Hypothalamus (tissue), 51 donors: Measurements from ENCODE around the gene TTL.
"Not testable (repeated sequence)": the region's sequence is repeated elsewhere in the genome, so short reads cannot be mapped to it uniquely, and the experiment has no call there.

Experiments
- DNase-seq, 51 donors: peaks; one replicate each; lab custom pipeline; 2025; lab: John Stamatoyannopoulos, UW

The TTL gene

GRCh38 chr2:112516801-112517200 is 34.8 kb downstream of the TTL start:
- DNase-seq, result no peak

GRCh38 chr2:112518807-112519206 is 36.9 kb downstream of the TTL start:
- no peak for DNase-seq

- no peak for DNase-seq
These were observed 37.5 kb downstream of the TTL start for GRCh38 chr2:112519506-112519905.

- no peak for DNase-seq
These were observed 38.4 kb downstream of the TTL start for GRCh38 chr2:112520234-112520783.

GRCh38 chr2:112523291-112523777 is 41.4 kb downstream of the TTL start:
- DNase-seq, result no peak

GRCh38 chr2:112524276-112524675 is 42.3 kb downstream of the TTL start:
- DNase-seq, result not testable (repeated sequence)

- DNase-seq, result no peak
These were observed 46.6 kb downstream of the TTL start for GRCh38 chr2:112528541-112528940.

- DNase-seq, result peak in 3 of 51 donors; percentile 14 to 37 (median 23)
These were observed 47.8 kb downstream of the TTL start for GRCh38 chr2:112529757-112530156.

GRCh38 chr2:112530728-112531127 is 48.8 kb downstream of the TTL start:
- no peak for DNase-seq

GRCh38 chr2:112534826-112535225 is 52.9 kb downstream of the TTL start:
- no peak for DNase-seq

GRCh38 chr2:112536665-112537064 is 54.7 kb downstream of the TTL start:
- DNase-seq, result not testable (repeated sequence)

GRCh38 chr2:112539306-112539705 is 57.4 kb downstream of the TTL start:
- no peak for DNase-seq

GRCh38 chr2:112540906-112541305 is 59.0 kb downstream of the TTL start:
- no peak for DNase-seq

- DNase-seq, result peak in 41 of 51 donors; percentile 7 to 97 (median 84)
These were observed 59.6 kb downstream of the TTL start for GRCh38 chr2:112541315-112542122.

GRCh38 chr2:112542123-112542983 is 60.4 kb downstream of the TTL start, which contains the start of gene POLR1B:
Gene POLR1B, plus strand, starts transcription at chr2:112542465. Its CDS starts 30 bp downstream, at chr2:112542495.
- peak in 50 of 51 donors; percentile 63 to 97 (median 89) for DNase-seq

- no peak for DNase-seq
These were observed 61.2 kb downstream of the TTL start for GRCh38 chr2:112542984-112543661.

GRCh38 chr2:112547333-112547732 is 65.4 kb downstream of the TTL start:
- no peak for DNase-seq

GRCh38 chr2:112548980-112549379 is 67.0 kb downstream of the TTL start:
- DNase-seq, result no peak

GRCh38 chr2:112566104-112566503 is 84.1 kb downstream of the TTL start:
- no peak for DNase-seq

- not testable (repeated sequence) for DNase-seq
These were observed 84.6 kb downstream of the TTL start for GRCh38 chr2:112566508-112566907.
